HepG2 (cell line): Measurements from ENCODE around the gene AUP1. TPM values are rescaled to one million over a fixed set of nuclear protein-coding genes. Genes with fewer than 3 reads are reported as not detected.
A peak's percentile ranks its signal among the peaks of the same experiment; 100 is the strongest.

Experiments
- AHR ChIP-seq: IDR thresholded peaks from 2 replicates; pipeline ENCODE4 v1.6.1; 2018; ENCODE audit warnings: missing genetic modification reagents, missing compliant biosample characterization
- ARNT2 ChIP-seq: sonication (generic); formaldehyde crosslinking; IDR thresholded peaks from 2 replicates; pipeline ENCODE4 v1.8.0; 2022; ENCODE audit warnings: mild to moderate bottlenecking, low read depth, missing genetic modification reagents, moderate library complexity
- ATF4 ChIP-seq, 2 experiments: fragments of 450-650 bp in 1 of 2; sonication (generic) in 1 of 2; formaldehyde crosslinking; IDR thresholded peaks; 2 replicates each; pipeline versions ENCODE4 v1.5.0 to v1.8.0; 2020 to 2022; ENCODE audit warnings: mild to moderate bottlenecking in 1 of 2, missing genetic modification reagents in 1 of 2
- ERF ChIP-seq: IDR thresholded peaks from 2 replicates; pipeline ENCODE4 v1.6.1; 2018; ENCODE audit warnings: missing biosample characterization, missing genetic modification reagents
- ETS1 ChIP-seq: sonication (generic); formaldehyde crosslinking; IDR thresholded peaks from 2 replicates; pipeline ENCODE4 v1.4.0; 2020; ENCODE audit warnings: missing genetic modification reagents
- LCORL ChIP-seq, 2 experiments: fragments of 450-650 bp in 1 of 2; sonication (generic) in 1 of 2; formaldehyde crosslinking in 1 of 2; IDR thresholded peaks; 2 replicates each; pipeline versions ENCODE4 v1.5.0 to v1.6.1; 2017 to 2020; ENCODE audit warnings: antibody characterized with exemption in 1 of 2, missing genetic modification reagents in 1 of 2
- MAFG ChIP-seq: sonication (generic); formaldehyde crosslinking; IDR thresholded peaks from 2 replicates; pipeline ENCODE4 v1.5.1; 2020; ENCODE audit warnings: mild to moderate bottlenecking, missing genetic modification reagents
- MED8 ChIP-seq: sonication (generic); formaldehyde crosslinking; IDR thresholded peaks from 2 replicates; pipeline ENCODE4 v1.8.1; 2023; ENCODE audit warnings: mild to moderate bottlenecking, missing genetic modification reagents; ENCODE audit not compliant: insufficient replicate concordance
- NCOA2 ChIP-seq: sonication (generic); formaldehyde crosslinking; IDR thresholded peaks from 2 replicates; pipeline ENCODE4 v1.8.0; 2022; ENCODE audit warnings: inconsistent platforms
- PHF21A ChIP-seq: sonication (generic); formaldehyde crosslinking; IDR thresholded peaks from 2 replicates; pipeline ENCODE4 v1.5.0; 2020; ENCODE audit warnings: mild to moderate bottlenecking, missing genetic modification reagents
- TAF15 ChIP-seq: fragments of 200-400 bp; formaldehyde crosslinking; IDR thresholded peaks from one replicate; pipeline ENCODE4 v1.6.1; 2018; ENCODE audit warnings: mild to moderate bottlenecking, low read depth, low read length; ENCODE audit not compliant: poor library complexity, severe bottlenecking
- TBX3 ChIP-seq: fragments of 450-650 bp; IDR thresholded peaks from 2 replicates; pipeline ENCODE4 v1.6.1; 2017; ENCODE audit warnings: antibody characterized with exemption, mild to moderate bottlenecking, inconsistent platforms, borderline replicate concordance
- XRCC5 ChIP-seq: fragments of 200-400 bp; formaldehyde crosslinking; optimal IDR thresholded peaks from 2 replicates; pipeline ENCODE3; 2017; ENCODE audit warnings: mild to moderate bottlenecking, low read length
- ZBTB37 ChIP-seq: sonication (generic); formaldehyde crosslinking; IDR thresholded peaks from 2 replicates; pipeline ENCODE4 v1.4.0; 2020; ENCODE audit warnings: mild to moderate bottlenecking, missing genetic modification reagents
- ZBTB42 ChIP-seq: sonication (generic); formaldehyde crosslinking; IDR thresholded peaks from 2 replicates; pipeline ENCODE4 v1.5.0; 2020; ENCODE audit warnings: mild to moderate bottlenecking, missing genetic modification reagents
- ZBTB7B ChIP-seq: sonication (generic); formaldehyde crosslinking; IDR thresholded peaks from 2 replicates; pipeline ENCODE4 v1.4.0; 2020; ENCODE audit warnings: missing genetic modification reagents
- ZKSCAN1 ChIP-seq: fragments of 150-350 bp; IDR thresholded peaks from 2 replicates; pipeline ENCODE4 v1.6.1; 2014; ENCODE audit warnings: low read length
- ZNF317 ChIP-seq: sonication (generic); formaldehyde crosslinking; IDR thresholded peaks from 2 replicates; pipeline ENCODE4 v1.5.0; 2020; ENCODE audit warnings: mild to moderate bottlenecking, missing genetic modification reagents
- ZNF670 ChIP-seq: sonication (generic); formaldehyde crosslinking; IDR thresholded peaks from 2 replicates; pipeline ENCODE4 v1.8.0; 2022; ENCODE audit warnings: mild to moderate bottlenecking, missing genetic modification reagents, borderline replicate concordance
- ZNF713 ChIP-seq: sonication (generic); formaldehyde crosslinking; IDR thresholded peaks from 2 replicates; pipeline ENCODE4 v1.4.0; 2020; ENCODE audit warnings: mild to moderate bottlenecking, missing genetic modification reagents
- ZNF781 ChIP-seq: sonication (generic); formaldehyde crosslinking; IDR thresholded peaks from 2 replicates; pipeline ENCODE4 v1.5.1; 2020; ENCODE audit warnings: borderline replicate concordance, mild to moderate bottlenecking, missing genetic modification reagents; ENCODE audit errors: not compliant biosample characterization
- polyA plus RNA-seq, 8 experiments: library from polyadenylated mRNA; depleted of rRNA in 3 of 8; stranded (reverse) in 7 of 8; unstranded in 1 of 8; fragments of >200 nt; fragmentation: Illumina TruSeq in 4 of 8; extraction: Trizol in 4 of 8; gene quantifications; 2 replicates each; pipeline versions ENCODE4 v1.2.1 to v1.2.3, GENCODE V29; 2011 to 2016; ENCODE audit warnings: low read depth in 4 of 8, missing spikeins in 1 of 8, mixed read lengths in 1 of 8; ENCODE audit not compliant: insufficient read depth in 1 of 8
- total RNA-seq, 5 experiments: library from RNA; depleted of rRNA; stranded (reverse); fragments of >200 nt; fragmentation: Illumina TruSeq; extraction: Trizol; gene quantifications; 2 replicates each; pipeline ENCODE4 v1.2.3, GENCODE V29; 2016; ENCODE audit warnings: low read depth in 1 of 5

Gene AUP1
- total and polyA plus RNA-seq, 2 of the 13 experiments (the other 11 are each of a cell fraction or from before 2014, with no cell fraction given), result 174 to 267 TPM

GRCh38 chr2:74482801-74483674 is 46.5 kb downstream of the AUP1 start, which contains the start of the genes CCDC142 and TTC31 (continued):
- TF ChIP-seq ETS1 (CRISPR knock-in tag) (no peak), ATF4 (CRISPR knock-in tag; IDR thresholded peaks at IDR 0.05) (peak in 1 of 2 experiments; percentile 84; a peak in 2 of 4 replicates), NCOA2 (CRISPR knock-in tag) (0 out of 2 replicates have a peak, but pooled peaks have one; percentile 10), MAFG (CRISPR knock-in tag) (no peak), ERF (CRISPR knock-in tag) (peak; percentile 77), ZNF670 (CRISPR knock-in tag) (peak; percentile 86; the same call in 1 of the 2 replicates), ZBTB7B (CRISPR knock-in tag) (peak; percentile 85), AHR (no peak; the same call in 1 of the 2 replicates), ZNF781 (CRISPR knock-in tag) (peak; percentile 60), MED8 (CRISPR knock-in tag) (peak; percentile 91), XRCC5 (peak; percentile 91), PHF21A (CRISPR knock-in tag) (peak; percentile 95), ZKSCAN1 (peak; percentile 19; the same call in 1 of the 2 replicates), ARNT2 (CRISPR knock-in tag) (peak; percentile 51; the same call in 1 of the 2 replicates), ZNF713 (CRISPR knock-in tag) (0 out of 2 replicates have a peak, but pooled peaks have one; percentile 28), ZBTB37 (CRISPR knock-in tag) (0 out of 2 replicates have a peak, but pooled peaks have one; percentile 5), TAF15 (peak; percentile 74), ZNF317 (CRISPR knock-in tag) (peak; percentile 71), LCORL (IDR thresholded peaks at IDR 0.05) (no peak), LCORL (CRISPR knock-in tag; IDR thresholded peaks at IDR 0.05) (peak; percentile 83), TBX3 (no peak), ZBTB42 (CRISPR knock-in tag) (peak; percentile 87; the same call in 1 of the 2 replicates)
